GM10266 (cell line): Measurements from ENCODE around the gene AZIN2.

Source experiments
- DNase-seq: peaks from one replicate; pipeline ENCODE4 v3.0.0; 2012; ENCODE audit errors: extremely low spot score
- CTCF ChIP-seq: IDR thresholded peaks from 2 replicates; pipeline ENCODE4 v1.5.1; 2012; ENCODE audit warnings: mild to moderate bottlenecking, low read depth; ENCODE audit not compliant: control insufficient read depth, insufficient read depth; ENCODE audit errors: missing control alignments

AZIN2 gene

GRCh38 chr1:33141216-33141615 lies 60.3 kb downstream of the AZIN2 start:
- no peak for DNase-seq
- TF ChIP-seq CTCF, result no peak

- no peak for DNase-seq
- no peak for TF ChIP-seq CTCF
These were observed 60.8 kb downstream of the AZIN2 start for GRCh38 chr1:33141781-33142180.

- TF ChIP-seq CTCF, result no peak
- DNase-seq, result no peak
These were observed 61.6 kb downstream of the AZIN2 start for GRCh38 chr1:33142483-33143064.

- TF ChIP-seq CTCF, result no peak
- DNase-seq, result no peak
These were observed 62.2 kb downstream of the AZIN2 start for GRCh38 chr1:33143176-33143575.

DNA sequence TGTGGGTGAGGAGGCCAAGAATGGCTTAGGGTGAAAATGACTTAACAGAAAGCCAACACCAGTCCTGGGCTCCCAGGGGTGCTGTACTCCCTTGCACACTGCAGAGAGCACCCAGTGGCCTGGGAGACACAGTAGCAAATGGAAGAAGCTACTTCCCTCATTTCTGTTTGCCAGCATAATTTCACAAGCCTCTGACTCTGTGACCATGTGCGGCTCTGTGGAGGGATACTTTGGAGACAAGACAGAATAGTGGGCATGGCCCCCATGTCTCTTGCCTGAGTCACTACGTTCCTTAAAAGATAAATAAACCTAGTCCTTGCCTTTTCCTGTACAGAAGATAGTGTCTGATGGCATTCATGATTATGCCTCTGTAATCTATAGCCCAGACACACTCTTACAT lies 62.7 kb downstream of the AZIN2 start:
- no peak for TF ChIP-seq CTCF
- DNase-seq, result no peak

- DNase-seq, result no peak
- no peak for TF ChIP-seq CTCF
These were observed 65.0 kb downstream of the AZIN2 start for GRCh38 chr1:33146003-33146402.

GRCh38 chr1:33147275-33147996 lies 66.5 kb downstream of the AZIN2 start:
- DNase-seq, result no peak
- TF ChIP-seq CTCF, result no peak
